Endodermal cell (in vitro differentiated cells): Measurements from ENCODE around the gene DAAM2. TPM values are rescaled to one million over a fixed set of nuclear protein-coding genes. Genes with fewer than 3 reads are reported as not detected.

Source experiments
- DNase-seq: peaks from one replicate; pipeline ENCODE4 v3.0.0-alpha.2; 2017
- H3K27ac ChIP-seq: 2 replicates; pipeline ENCODE4 v1.5.1; 2013; ENCODE audit warnings: mild to moderate bottlenecking, low read depth, low read length, moderate library complexity
- H3K27me3 ChIP-seq: 2 replicates; pipeline ENCODE4 v1.6.1; 2013; ENCODE audit warnings: mild to moderate bottlenecking, low read length, moderate library complexity; ENCODE audit not compliant: insufficient read depth, control insufficient read depth, poor library complexity, severe bottlenecking
- H3K36me3 ChIP-seq: 2 replicates; pipeline ENCODE4 v1.7.0; 2013; ENCODE audit warnings: mild to moderate bottlenecking, low read length, moderate library complexity; ENCODE audit not compliant: control insufficient read depth, insufficient read depth
- H3K4me1 ChIP-seq: one replicate; pipeline ENCODE4 v1.7.0; 2013; ENCODE audit warnings: low read length; ENCODE audit not compliant: control insufficient read depth, insufficient read depth
- H3K4me3 ChIP-seq: 2 replicates; pipeline ENCODE4 v1.5.1; 2013; ENCODE audit warnings: mild to moderate bottlenecking, low read length, moderate library complexity
- H3K9ac ChIP-seq: 2 replicates; pipeline ENCODE4 v1.6.1; 2013; ENCODE audit warnings: mild to moderate bottlenecking, low read length, moderate library complexity; ENCODE audit not compliant: poor library complexity, severe bottlenecking; ENCODE audit errors: extremely low read depth
- H3K9me3 ChIP-seq: 2 replicates; pipeline ENCODE4 v1.6.1; 2013; ENCODE audit warnings: mild to moderate bottlenecking, low read length, moderate library complexity; ENCODE audit not compliant: control insufficient read depth
- H3K27ac Mint-ChIP-seq: 2 replicates; pipeline ENCODE4 v1.8.0; 2020; ENCODE audit warnings: mixed read lengths
- H3K27me3 Mint-ChIP-seq: 2 replicates; pipeline ENCODE4 v1.8.0; 2021; ENCODE audit warnings: mild to moderate bottlenecking, mixed read lengths; ENCODE audit not compliant: insufficient read depth
- H3K36me3 Mint-ChIP-seq: 2 replicates; pipeline ENCODE4 v1.8.0; 2020; ENCODE audit warnings: low read depth, mixed read lengths
- H3K4me1 Mint-ChIP-seq: 2 replicates; pipeline ENCODE4 v1.8.0; 2020; ENCODE audit warnings: mixed read lengths
- H3K4me3 Mint-ChIP-seq: 2 replicates; pipeline ENCODE4 v1.8.0; 2020; ENCODE audit warnings: mild to moderate bottlenecking, moderate library complexity, mixed read lengths
- H3K9me3 Mint-ChIP-seq: 2 replicates; pipeline ENCODE4 v1.8.0; 2020; ENCODE audit warnings: mild to moderate bottlenecking, mixed read lengths
- CTCF ChIP-seq: fragments of 200-600 bp; sonication (generic); conservative IDR thresholded peaks from 2 replicates; pipeline ENCODE4 v1.5.0; 2021; ENCODE audit warnings: antibody characterized with exemption, mild to moderate bottlenecking
- WGBS, 2 experiments: methylation state at CpG; one replicate each; pipeline versions ENCODE4 v1.1.5 to v1.1.7; 2013; ENCODE audit warnings: missing lambda C conversion rate in 2 of 2, mixed read lengths in 1 of 2; ENCODE audit not compliant: insufficient coverage in 1 of 2, insufficient read length in 1 of 2; 5-methylcytosine and 5-hydroxymethylcytosine counted together
- total RNA-seq, 2 donors: library from RNA; stranded (reverse); fragmentation: NEBNext Ultra II Directional in 1 of 2; extraction: Animal tissue kit (Norgen Biotek cat#: 25700) in 1 of 2; gene quantifications; 2 replicates in 1 of 2; 3 replicates in 1 of 2; pipeline ENCODE4 v1.2.1, GENCODE V29; 2021

DAAM2 gene
- total RNA-seq, 2 donors from 2014 or later = 0.33 to 1.2 TPM

- Mint-ChIP-seq H3K36me3 (no peaks in the 10 kb centered on the region), H3K9me3 (no peaks in the 10 kb centered on the region), H3K4me1 (no peaks in the 10 kb centered on the region), H3K27ac (no peak overlapping the region), H3K27me3 (no peaks in the 10 kb centered on the region), H3K4me3 (no peak overlapping the region)
- H3K36me3 ChIP-seq = no peaks in the 10 kb centered on the region
- DNase-seq = no peak
- H3K9me3 ChIP-seq = no peaks in the 10 kb centered on the region
- H3K9ac ChIP-seq = no peak overlapping the region
- no peaks in the 10 kb centered on the region for H3K4me1 ChIP-seq
- no peak overlapping the region for H3K4me3 ChIP-seq
- no peak overlapping the region for H3K27ac ChIP-seq
- peaks cover 4% of the 10 kb centered on the region for H3K27me3 ChIP-seq
- TF ChIP-seq CTCF = no peak
- 87 to 95% methylated on average over 3 to 4 of the region's 4 CpGs for WGBS, 2 experiments
Measured at GRCh38 chr6:39834278-39834677, 42.1 kb downstream of the DAAM2 start.

- H3K36me3 ChIP-seq = no peaks in the 10 kb centered on the region
- H3K9me3 ChIP-seq = no peaks in the 10 kb centered on the region
- Mint-ChIP-seq H3K9me3 (no peaks in the 10 kb centered on the region), H3K36me3 (no peaks in the 10 kb centered on the region), H3K27me3 (no peaks in the 10 kb centered on the region), H3K4me3 (no peak overlapping the region), H3K27ac (no peak overlapping the region), H3K4me1 (no peaks in the 10 kb centered on the region)
- H3K4me3 ChIP-seq = no peak overlapping the region
- WGBS, 2 experiments = 92 to 95% methylated on average over 5 of the region's 5 CpGs
- H3K27me3 ChIP-seq = peaks cover 4% of the 10 kb centered on the region
- no peak for TF ChIP-seq CTCF
- H3K4me1 ChIP-seq = no peaks in the 10 kb centered on the region
- H3K27ac ChIP-seq = no peak overlapping the region
- DNase-seq = no peak
- no peak overlapping the region for H3K9ac ChIP-seq
Measured at GRCh38 chr6:39834866-39835265, 42.7 kb downstream of the DAAM2 start.

GRCh38 chr6:39835821-39836295 lies 43.7 kb downstream of the DAAM2 start:
- TF ChIP-seq CTCF = no peak
- H3K36me3 ChIP-seq = no peaks in the 10 kb centered on the region
- Mint-ChIP-seq H3K4me1 (no peaks in the 10 kb centered on the region), H3K36me3 (no peaks in the 10 kb centered on the region), H3K4me3 (no peak overlapping the region), H3K27ac (no peak overlapping the region), H3K27me3 (peaks cover 2% of the 10 kb centered on the region), H3K9me3 (no peaks in the 10 kb centered on the region)
- no peak for DNase-seq
- H3K27ac ChIP-seq = no peak overlapping the region
- H3K9me3 ChIP-seq = no peaks in the 10 kb centered on the region
- no peak overlapping the region for H3K4me3 ChIP-seq
- no peak overlapping the region for H3K9ac ChIP-seq
- H3K4me1 ChIP-seq = no peaks in the 10 kb centered on the region
- peaks cover 4% of the 10 kb centered on the region for H3K27me3 ChIP-seq
- 74 to 85% methylated on average over 2 of the region's 2 CpGs for WGBS, 2 experiments
